Subcutaneous adipose tissue (tissue), 4 donors: ENCODE measurements around the gene CYLD. TPM values are rescaled to one million over a fixed set of nuclear protein-coding genes. Genes with fewer than 3 reads are reported as not detected.

Experiments used
- total RNA-seq, 4 donors: library from RNA; depleted of rRNA; stranded (reverse); fragments of >200 nt; gene quantifications; one replicate each; pipeline ENCODE4 v1.1.0, GENCODE V29; 2016
- TF ChIP-seq, protein P1 (sequence below): fragments of 450-650 bp; IDR thresholded peaks from one replicate; pipeline ENCODE4 v1.5.1; 2016; ENCODE audit warnings: low read depth, mild to moderate bottlenecking, control low read depth, antibody characterized with exemption, moderate library complexity

CYLD gene
- total RNA-seq, 4 donors from 2014 or later: 35.8 to 40.1 (median 37.2) TPM

DNA sequence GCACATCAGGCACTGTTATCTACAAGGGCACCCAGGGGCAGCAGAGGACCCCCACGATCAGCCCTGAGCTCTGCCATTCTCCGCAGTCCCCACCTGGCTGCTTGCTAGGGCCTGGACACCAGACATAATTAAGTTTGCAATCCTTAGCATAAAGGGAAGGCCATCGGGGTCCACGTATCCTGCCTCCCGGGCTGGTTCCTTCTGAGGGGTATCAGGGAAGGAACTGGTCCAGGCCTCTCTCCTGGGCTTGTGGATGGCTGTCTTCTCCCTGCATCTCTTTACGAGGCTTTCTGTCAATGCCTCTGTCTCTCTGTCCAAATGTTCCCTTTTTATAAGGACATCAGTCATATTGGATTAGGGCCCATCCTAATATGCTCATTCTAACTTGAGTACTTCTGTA, 77.8 kb downstream of the CYLD start:
- TF ChIP-seq, protein P1, sequence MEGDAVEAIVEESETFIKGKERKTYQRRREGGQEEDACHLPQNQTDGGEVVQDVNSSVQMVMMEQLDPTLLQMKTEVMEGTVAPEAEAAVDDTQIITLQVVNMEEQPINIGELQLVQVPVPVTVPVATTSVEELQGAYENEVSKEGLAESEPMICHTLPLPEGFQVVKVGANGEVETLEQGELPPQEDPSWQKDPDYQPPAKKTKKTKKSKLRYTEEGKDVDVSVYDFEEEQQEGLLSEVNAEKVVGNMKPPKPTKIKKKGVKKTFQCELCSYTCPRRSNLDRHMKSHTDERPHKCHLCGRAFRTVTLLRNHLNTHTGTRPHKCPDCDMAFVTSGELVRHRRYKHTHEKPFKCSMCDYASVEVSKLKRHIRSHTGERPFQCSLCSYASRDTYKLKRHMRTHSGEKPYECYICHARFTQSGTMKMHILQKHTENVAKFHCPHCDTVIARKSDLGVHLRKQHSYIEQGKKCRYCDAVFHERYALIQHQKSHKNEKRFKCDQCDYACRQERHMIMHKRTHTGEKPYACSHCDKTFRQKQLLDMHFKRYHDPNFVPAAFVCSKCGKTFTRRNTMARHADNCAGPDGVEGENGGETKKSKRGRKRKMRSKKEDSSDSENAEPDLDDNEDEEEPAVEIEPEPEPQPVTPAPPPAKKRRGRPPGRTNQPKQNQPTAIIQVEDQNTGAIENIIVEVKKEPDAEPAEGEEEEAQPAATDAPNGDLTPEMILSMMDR: no peak

DNA sequence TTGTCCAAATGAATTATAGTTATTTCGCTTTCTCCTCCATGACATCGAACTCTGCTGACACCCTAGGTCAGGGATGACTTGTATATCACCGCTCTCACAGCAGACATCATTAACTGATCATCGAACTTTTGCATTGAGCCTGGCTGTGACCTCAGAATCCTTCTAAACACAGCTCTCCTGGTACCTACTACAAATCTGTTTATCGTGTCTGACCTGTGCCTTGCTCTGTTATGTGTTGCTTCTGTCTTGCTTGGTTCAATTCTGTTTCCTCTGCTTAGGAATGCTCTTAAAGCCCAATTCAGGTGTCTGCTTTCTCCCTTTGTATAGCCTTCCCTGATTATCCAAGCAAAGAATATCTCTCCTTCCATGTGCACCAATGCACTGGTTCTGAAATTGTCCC, 78.3 kb downstream of the CYLD start:
- TF ChIP-seq, protein P1: no peak

DNA sequence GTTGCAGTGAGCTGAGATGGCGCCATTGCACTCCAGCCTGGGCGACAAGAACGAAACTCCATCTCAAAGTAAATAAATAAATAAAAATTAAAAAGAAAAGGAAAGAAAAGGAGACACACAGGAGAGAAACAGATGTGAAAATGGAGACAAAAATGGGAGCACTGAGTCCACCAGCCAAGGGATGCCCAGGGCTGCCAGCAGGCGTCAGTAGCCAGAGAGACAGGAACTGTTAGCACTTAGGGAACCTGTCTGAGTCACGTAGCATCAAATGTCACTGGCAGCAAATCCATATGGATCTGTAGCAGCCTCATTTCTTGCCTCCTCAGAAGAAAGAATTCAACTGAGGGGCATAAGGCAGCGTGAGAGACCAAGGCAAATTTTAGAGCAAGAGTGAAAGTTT, 79.7 kb downstream of the CYLD start:
- TF ChIP-seq, protein P1: no peak

DNA sequence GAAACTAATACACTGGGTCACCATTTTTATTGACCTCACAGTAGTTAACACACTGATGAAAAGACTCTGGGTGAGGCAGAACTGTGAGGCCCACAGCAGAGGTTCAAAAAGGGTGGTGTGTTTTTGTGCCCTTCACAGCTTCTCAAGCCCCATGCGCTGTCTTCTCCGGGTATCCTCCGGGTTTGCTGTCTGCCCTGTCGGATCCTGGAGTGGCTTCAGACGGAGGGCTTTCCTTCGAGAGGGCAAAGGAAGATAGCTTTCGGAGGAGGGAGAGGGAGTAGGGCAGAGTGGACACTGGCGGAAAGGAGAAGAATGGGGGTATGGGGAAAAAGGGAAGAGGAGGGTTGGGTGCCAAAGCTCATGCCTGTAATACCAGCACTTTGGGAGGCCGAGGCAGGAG, 80.8 kb downstream of the CYLD start:
- TF ChIP-seq, protein P1: no peak

DNA sequence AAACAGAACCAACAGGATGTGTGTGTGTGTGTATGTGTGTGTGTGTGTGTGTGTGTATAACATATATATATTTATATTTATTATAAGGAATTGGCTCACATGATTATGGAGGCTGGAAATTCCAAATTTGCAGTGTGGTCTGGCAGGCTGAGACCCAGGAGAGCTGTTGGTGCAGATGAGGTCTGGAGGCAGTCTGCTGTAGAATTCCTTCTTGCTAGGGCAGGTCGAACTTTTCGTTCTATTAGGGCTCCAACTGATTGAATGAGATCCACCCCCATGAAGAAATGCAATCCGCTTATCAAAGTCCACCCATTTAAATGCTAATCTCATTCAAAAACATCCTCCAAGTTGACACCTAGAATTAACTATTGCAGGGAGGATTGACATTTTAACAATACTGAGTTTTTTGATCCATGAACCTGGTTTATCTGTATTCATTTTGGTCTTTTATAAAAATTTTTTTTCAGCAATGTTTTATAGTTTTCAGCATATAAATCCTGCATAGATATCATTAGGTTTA, 85.0 kb downstream of the CYLD start:
- TF ChIP-seq, protein P1: no peak

DNA sequence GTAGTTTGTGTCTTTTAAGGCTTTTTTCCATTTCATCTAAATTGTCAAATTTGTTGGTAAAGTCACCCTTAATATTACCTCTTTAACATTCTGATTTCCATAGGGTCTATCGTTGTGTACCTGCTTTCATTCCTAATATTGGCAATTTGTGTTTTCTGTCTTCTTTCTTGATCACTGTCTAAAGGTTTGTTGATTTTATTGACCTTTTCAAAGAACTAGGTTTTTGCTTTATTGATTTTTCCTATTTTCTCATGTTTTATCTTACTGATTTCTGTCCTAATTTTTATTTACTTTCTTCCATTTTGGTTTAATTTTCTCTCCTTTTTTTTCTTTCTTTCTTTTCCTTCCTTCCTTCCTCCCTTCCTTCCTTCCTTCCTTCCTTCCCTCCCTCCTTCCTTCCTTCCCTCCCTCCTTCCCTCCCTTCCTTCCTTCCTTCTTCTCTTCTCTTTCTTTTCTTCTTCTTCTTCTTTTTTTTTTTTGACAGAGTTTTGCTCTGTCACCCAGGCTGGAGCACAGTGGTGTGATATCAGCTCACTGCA, 86.3 kb downstream of the CYLD start:
- TF ChIP-seq, protein P1: no peak

DNA sequence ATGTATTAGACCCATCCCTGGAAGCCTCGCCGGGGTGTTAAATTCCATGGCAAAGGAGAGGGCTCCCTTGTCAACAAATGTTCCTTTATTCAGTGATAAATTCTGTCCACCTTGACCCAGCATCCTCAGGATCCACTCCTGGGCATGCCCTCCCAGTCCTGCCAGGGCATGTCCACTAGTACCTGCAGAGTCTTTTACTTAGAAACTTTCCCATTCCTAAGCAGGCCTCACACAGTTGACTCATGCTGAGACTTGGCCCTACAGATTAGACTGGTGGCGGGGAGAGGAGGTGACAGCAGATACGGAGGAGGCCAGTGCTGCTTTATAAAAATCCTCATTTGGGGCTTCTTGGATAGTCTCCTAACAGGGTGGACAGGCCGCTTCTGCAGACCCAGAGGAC, 88.8 kb downstream of the CYLD start:
- TF ChIP-seq, protein P1: no peak
